Activated T-helper 9 cell treated with anti-CD3 and anti-CD28 coated beads, Interleukin-2, amount 50 U/mL, for 16 hours (primary cell): ENCODE data around the gene XPNPEP2.

Experiments
- DNase-seq: peaks from one replicate; pipeline ENCODE4 v3.0.0-alpha.2; 2020; ENCODE audit warnings: low read depth

The XPNPEP2 gene

DNA sequence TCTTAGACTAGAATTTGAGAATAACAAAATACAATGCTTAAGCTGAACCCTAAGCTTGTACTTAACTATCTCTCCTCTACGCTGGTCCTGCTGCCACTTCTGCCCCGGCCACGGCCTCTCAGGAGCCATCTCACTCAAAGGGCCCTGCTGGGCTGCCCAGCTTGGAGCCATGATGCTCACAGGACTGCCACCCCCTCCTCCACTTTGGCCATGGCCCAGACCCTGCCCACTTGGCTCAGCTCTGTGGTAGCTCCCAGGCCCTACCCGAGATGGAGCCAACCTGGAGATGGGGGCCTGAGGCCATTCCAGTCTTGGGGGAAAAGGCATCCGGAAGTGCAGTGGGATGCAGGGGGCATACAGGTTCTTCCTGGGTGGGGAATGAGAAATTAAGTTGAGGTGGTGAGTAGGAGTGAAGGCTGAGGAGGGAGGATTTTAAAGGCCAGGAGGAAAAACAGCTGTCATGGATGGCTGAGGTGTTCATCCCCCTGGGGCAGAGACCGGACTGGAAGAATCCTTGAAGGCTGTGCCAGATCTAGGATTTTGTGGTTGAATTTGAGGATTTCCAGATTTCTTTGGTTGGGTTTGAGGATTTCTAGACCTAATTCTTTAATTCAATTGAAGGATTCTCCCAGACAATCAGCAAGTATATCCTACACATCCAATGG lies 41.8 kb downstream of the XPNPEP2 start:
- no peak for DNase-seq

DNA sequence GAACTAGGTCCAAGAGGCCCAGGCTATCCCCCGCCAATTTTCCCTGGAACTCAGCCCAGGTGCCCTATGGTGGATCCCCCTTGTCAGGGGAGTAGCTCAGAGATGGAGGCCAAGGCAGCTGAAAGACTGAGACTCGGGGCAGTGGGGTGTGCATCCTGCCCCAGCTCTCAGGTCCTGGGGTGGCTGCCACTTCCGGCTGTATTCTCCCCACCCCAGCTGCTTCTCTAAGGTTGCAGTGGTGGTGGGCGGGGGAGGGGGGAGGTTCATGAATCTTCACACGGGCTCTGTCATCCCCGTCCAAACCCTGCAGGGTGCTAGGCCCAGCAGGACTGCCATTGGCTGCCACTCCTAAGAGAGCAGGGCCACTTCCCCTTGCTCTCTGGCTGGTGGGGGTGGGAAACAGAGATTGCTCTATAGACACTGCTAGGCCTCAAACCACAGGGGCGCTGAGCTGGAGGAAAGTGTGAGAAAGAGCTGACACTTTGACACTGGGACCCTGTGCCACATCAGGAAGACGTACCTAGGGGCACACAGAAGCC lies 42.4 kb downstream of the XPNPEP2 start:
- DNase-seq, result peak; percentile 60

DNA sequence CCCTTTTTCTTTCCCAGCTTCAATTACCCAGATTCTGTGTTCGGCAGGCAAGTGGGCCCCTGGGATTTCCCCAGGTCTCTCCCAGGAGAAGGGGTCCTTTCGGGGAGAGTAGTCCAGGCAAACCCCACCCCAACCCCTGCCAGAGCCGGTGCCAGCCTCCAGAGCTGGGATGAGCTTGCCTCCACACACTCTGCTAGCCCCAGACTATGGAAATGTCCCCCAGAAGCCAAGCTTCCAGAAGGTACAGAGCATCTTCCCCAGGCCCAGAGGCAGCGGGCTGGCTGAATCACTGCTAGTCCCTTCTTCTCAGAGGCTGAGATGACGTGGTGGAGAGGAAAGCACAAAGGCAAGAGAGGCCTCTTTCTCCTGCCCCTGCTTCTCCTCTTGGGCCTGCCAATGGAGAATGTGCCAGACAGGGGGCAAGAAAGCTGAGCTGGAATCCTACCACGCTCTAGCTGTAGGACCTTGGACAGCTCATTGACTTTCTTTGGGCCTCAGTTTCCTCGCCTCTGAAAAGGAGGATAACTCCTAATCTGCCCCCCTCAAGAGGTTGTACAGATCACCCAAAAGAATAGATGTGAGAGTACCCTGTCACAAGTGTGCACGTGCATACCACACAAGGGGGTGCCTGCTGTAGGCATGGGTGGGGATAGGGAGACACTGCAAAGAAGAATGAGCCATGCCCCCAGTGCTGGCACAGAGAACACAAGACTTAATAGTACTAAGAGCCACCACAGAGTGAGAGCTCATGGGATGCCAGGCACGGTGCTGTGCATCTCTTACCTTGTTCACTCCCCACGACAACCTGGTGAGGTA lies 43.1 kb downstream of the XPNPEP2 start:
- no peak for DNase-seq

DNA sequence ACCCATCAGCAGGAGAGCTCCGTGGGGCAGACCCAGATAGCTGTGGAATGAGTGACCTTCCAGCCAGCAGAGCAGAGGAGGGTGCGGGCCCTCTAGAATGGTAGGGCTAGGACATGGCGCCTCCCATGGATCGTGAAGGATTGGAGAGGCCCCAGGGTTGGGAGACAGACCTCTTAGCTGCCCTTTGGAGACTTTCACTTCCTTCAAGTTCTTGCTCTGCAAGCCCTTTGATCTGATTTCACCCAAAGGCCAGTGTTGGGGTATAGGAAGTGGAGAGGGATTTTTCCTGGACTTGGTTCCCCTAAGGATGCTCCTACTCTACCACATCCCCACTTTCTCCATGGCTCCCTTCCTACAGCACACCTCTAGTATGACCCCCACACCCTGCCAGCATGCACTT lies 43.9 kb downstream of the XPNPEP2 start:
- DNase-seq, result no peak

DNA sequence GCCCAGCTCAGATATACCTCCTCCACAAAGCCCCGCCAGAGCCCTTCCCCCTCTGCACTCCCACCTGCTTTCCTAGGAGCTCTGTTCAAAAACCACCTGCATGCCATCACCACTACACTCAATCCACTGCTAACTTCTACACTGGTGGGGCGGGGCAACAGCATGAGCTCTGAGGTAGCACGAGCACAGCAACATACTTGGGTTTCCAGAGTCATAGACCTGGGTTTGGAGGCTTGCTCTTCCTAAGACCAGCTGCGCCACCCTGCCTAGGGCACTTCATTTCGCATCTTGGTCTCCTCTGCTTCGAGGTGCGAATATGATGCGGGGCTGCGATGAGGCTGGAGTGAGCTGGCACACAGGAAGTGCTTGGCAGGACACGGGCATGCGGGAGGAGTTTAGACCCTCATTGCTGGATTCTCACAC lies 44.5 kb downstream of the XPNPEP2 start:
- DNase-seq, result no peak

DNA sequence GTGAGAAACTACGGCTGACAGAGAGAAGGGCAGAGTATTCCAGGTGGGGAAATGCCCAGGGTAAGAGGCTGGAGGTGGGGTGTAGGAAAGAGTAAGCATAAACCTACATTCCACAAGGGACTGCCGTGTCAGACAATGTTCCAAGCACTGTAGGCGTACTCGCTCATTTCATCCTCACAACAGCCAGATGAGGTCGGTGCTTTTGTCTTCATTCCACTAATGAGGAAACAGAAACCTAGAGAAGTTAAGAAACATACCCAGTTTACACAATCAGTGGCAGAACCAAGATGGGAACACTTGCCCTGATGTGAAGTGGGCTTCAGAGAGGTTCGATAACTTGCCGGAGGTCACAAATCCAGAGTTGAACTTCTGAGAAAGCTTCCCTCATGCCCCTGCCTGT lies 45.6 kb downstream of the XPNPEP2 start:
- no peak for DNase-seq

DNA sequence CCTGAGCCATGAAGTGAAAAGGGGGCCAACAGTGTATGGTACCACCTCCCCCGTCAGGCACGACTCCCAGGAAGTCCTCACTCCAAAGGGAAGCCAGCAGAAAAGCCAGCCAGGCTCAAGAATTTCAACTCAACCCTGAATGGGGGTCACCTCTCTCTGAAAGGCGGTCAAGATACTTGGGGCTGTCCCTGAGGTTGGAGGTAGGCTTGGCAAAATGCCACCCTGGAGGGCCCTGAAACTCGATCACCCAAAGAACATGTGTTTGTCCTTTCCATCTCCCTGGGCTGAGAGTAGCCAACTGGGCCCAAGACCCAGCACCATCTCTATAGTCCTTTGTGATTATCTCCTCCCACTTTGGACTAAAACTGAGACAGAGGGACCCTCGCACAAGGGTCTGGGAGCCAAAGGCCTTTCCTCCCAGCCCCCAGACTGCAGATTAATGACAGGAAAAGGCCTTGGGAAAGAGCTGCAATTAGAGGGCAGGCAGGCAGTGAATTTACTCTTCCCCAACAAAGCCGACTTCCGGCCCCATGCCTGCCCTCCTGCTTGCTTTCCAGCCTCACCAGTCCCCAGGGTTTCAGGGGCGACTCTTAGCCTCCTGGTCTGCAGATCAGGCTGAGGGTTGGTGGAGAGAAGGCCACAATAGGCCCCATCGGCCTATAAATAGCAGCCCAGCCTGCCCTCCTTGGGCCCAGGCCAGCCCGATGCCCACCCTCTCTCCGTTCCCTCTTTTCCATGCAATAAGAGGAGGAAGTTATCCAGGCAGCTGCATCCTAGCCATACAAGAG lies 46.6 kb downstream of the XPNPEP2 start:
- no peak for DNase-seq

DNA sequence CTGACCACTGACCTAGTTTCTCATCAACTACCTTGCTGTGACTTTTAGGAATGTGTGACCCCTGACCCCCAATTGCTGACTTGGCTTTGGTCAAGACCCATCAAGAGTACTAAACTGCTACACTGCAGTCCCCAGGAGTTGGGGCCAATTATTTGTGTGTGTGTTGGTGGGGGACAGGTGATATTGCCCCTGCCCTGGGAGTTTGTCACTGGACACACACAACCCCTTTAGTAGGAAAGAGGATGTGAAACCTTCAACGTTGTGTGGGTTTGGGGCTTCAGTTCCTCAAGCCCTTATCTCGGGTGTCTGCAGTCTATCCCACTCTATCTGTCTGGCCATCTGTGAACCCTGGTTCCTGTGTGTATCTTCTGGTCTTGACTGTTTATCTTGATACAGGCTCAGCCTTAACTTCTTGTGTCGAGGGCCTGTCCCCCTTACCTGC lies 47.5 kb downstream of the XPNPEP2 start:
- DNase-seq, result no peak

DNA sequence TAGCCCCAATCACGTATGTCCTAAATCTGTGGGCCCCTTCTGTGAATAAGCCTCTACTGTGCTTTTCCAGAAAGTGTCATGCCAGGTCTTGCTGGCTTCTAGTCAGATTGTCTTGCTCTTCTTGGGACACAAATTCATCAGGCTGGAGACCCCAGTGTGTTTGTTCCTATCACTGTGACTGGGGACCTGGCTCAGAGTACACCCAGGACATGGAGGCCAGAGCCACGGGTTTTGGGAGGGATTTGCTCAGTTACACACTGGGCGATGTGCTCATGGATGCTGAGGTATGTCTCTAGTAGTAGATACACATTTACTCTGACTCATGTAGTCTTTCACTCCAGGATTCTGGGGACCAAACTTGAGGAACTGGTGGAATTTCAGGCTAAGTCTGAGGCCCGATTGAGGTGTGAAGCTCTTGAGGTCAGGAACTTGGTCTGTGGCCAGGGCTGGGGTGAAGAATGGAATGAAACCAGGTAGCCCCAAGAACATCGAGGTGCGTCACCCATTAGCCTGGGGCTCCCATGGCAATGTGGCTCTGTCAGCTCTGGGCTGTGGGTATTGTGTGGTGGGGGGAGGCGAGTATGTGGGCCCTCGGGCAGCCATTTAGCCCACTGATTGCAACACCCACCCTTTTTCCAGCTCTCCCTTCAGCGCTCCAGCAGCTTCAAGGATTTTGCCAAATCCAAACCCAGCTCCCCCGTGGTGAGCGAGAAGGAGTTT lies 48.7 kb downstream of the XPNPEP2 start:
- DNase-seq, result no peak

DNA sequence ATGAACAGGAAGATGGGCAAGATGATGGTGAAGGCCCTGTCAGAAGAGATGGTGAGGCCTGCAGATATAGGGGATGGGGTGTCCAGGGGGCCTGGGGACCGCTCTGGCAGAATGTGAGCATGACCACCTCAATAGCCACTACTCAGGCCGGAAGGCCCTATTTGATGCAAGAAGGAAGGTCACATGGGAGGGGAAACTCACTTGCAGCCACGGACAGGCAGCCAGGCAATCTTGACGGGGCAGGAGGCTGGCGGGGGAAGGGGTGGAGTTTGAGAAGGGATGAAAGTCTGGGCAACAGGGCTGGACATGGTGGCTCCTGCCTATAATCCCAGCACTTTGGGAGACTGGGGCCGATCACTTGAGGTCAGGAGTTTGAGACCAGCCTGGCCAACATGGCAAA lies 49.7 kb downstream of the XPNPEP2 start:
- no peak for DNase-seq

DNA sequence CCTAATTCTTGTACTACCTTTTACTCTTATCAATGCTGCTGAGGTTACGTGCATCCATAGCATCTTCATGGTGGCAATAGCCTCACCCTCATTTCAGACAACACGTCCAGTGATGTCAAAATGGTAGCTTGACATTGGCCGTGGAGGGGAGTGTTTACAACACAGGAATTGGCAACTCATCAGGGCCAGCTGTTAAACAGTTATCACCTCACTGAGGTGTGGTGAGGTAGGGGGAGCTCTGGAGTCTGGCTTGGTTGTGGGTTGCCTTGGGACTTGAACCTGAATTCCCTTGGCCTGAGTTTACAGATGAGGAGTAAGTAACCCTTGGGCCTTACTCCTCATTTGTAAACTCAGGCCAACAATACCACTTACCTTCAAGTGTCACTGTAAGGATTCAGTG lies 51.4 kb downstream of the XPNPEP2 start:
- no peak for DNase-seq

DNA sequence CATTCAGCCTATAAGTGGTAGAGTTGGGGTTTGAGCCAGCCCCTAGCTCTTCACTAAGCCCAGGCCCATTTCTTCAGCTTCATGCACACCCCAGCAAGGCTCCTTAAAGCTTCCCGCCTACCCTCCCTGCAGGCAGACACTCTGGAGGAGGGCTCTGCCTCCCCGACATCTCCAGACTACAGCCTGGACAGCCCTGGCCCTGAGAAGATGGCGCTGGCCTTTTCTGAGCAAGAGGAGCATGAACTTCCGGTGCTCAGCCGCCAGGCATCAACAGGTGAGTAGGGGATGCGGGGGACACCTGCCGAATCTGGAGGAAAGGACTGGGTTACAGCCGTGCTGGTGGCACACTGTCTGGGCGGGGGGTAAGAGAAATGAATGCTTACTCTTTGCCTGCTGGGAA lies 52.0 kb downstream of the XPNPEP2 start:
- no peak for DNase-seq

DNA sequence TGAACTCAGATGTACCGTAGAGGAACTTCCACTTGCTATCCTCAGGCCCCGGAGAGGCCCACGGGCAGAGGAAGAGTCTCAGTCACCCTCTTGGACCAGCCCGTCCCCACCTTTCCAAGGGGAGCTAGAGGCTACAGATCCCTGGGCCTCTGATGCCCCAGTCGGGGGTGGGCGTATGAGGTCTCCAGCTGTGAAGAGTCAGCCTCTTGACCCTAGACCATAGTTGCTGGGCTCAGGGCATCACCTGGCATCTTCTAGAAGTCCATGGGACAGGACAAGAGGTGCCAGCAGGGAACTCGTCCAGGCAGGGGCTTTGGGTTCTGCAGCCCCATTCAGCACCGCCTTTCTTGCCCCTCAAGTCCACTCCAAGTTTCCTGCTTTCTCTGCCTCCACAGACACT lies 52.6 kb downstream of the XPNPEP2 start:
- DNase-seq, result no peak

DNA sequence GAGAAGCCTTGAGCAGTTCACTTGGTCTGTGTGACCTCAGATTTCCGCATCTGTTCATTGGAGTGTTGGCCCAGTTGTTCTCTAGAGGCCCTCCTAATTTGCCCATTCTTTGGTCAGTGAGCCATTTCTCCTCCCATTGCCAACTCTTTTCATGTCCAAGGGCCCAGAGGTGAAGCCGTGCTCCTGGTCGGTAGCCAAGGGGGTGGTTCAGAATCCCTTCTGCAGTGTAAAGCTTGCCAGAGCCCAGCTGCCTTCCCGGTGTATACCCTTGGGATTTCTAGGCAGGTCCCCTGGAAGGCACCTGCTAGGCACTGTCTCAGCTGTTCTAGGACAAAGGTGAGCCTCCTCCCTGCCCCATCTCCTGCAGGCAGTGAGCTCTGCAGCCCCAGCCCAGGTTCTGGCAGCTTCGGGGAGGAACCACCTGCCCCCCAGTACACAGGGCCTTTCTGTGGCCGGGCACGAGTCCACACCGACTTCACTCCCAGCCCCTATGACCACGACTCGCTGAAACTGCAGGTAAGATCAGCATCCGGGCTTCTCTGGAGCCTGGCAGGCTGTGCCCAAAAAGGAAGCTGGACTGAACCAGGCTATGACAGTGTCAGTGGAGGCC lies 53.3 kb downstream of the XPNPEP2 start:
- DNase-seq, result no peak

DNA sequence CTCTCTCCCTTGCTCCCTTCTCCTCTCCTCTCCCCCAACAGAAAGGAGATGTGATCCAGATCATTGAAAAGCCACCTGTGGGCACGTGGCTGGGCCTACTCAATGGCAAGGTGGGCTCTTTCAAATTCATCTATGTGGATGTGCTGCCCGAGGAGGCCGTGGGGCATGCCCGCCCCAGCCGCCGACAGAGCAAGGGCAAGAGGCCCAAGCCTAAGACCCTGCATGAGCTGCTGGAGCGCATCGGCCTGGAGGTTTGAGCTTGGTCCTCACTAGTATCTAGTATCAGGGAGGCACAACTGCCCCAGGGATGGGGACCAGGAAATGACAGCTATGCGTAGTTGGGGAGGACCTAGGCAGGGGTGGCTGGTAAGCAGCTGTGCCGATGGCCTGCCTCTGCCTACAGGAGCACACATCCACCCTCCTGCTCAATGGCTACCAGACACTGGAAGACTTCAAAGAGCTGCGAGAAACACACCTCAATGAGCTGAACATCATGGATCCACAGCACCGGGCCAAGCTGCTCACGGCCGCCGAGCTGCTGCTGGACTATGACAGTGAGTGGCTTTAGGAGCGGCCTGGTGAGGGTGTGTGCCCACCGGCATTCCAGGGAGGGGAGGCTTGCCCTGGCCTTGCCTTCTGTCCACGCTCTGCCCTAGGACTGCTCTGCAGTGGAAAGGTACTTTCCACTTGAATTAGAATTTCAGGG lies 54.0 kb downstream of the XPNPEP2 start:
- DNase-seq, result no peak

DNA sequence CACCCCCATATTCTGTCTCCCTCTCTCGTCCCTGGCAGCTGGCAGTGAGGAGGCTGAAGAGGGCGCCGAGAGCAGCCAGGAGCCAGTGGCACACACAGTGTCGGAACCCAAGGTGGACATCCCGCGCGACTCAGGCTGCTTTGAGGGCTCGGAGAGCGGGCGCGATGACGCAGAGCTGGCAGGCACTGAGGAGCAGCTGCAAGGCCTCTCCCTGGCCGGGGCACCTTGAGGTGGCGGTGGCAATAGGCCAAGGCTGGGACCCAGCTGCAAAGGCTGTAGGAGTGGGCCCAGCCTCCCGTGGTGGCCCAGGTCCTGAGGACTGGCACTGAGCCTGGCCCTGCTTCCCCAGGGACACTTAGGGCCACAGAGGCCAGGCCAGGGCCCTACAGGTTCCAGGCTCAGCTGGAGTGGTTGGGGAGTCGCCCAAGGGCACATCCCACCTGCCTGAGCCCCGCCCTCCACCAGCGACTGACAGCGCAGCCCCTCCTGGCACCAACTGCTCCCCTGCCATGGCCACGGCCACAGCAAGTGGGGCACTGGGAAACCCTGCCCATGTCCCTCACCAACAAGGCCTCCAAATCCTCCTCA lies 54.9 kb downstream of the XPNPEP2 start:
- DNase-seq, result no peak

DNA sequence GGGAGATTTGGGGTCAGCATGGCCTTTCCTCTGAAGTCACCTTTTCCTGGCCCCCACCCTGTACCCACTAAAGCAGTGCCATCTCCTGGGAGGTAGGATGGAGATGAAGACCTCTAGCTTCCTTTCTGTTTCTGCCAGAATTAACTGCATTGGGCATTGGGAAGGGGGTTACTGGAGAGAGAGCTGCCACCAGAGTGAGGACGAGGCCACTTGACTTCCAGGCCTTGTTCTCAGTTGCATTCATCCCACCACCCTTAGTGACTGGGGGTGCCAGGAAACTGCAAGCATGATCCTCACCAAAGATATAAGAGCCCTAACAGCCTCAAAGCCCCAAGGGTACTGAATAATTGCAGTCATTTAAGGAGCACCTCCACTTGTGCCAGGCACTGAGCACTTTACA lies 56.8 kb downstream of the XPNPEP2 start:
- DNase-seq, result no peak

DNA sequence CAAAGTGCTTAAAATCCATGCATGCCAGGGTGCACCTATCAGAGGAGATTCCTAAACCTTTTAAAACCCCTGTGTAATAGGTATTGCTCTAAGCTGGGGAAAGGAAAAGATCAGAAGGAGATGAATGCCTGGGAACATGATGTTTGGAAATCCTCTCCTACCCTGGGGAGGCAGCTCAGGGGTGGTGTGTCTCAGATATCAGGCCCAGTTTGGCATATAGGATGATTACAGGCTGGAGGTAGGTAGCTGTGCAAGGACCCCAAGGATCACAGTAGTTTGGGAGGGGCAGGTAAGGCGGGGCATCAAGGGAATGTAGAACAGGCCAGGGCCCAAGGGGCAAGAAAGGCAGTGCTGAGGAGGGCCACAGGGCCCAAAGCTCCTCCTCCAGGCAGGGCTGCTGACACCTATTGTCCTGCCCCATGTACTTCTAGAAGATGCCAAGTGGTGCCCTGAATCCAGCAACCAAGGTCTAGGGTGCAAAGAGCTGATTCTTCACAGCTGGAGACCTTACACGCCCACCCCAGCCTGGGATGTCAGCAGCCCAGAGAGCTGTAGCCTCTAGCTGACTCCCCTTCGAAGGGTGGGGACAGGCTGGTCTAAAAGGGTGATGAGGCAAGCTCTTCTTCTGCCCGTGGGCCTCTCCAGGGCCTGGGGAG lies 58.6 kb downstream of the XPNPEP2 start:
- no peak for DNase-seq

DNA sequence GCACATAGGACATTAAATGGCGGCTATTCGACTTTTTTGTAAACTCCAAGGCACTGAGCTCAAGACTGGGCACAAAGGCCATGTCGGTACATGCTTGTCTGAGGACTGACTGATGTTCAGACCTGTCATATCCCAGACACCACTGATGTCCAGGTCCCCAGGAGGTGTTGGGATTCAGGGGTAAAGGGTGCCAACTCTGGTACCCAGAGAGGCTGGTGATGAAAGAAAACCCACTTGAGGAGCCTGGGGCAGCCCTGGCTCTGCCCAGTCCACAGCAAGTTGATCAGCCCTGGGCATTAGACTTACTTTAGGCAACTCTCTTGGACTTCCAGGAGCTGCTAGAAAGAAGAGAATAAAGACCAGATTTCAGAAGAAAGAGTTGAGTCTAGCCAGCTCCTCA lies 59.7 kb downstream of the XPNPEP2 start:
- DNase-seq, result no peak

DNA sequence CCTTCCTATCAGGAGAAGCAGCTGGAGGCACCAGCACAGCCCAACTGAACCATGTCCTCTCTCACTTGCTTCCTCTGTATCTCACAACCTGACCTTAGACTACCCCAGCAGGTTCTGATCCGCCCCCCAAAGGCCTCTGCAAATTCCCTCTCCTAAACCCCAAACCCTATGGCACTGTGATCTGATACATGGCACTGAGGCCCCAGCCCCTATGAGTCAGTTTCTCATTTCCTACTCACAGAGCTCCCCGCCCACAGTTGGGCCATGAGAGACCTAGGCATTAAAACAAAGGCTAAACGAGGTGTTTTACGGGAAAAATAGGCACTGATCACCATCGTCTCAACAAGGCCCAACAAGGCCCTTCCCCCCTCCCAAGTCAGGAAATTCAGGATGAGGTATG lies 60.1 kb downstream of the XPNPEP2 start:
- peak; percentile 26 for DNase-seq
